Ishikawa (cell line): ENCODE results near the gene FBLN5.

ENCODE experiments used
- CEBPB ChIP-seq: IDR thresholded peaks from 2 replicates; pipeline ENCODE4 v1.6.1; 2012
- CREB1 ChIP-seq: IDR thresholded peaks from 2 replicates; pipeline ENCODE4 v1.6.1; 2012; ENCODE audit warnings: low read depth
- EGR1 ChIP-seq: IDR thresholded peaks from 2 replicates; pipeline ENCODE4 v1.6.1; 2012
- EP300 ChIP-seq: IDR thresholded peaks from 2 replicates; pipeline ENCODE4 v1.6.1; 2012; ENCODE audit warnings: borderline replicate concordance
- FOXM1 ChIP-seq: IDR thresholded peaks from 2 replicates; pipeline ENCODE4 v1.6.1; 2012; ENCODE audit warnings: low read depth, borderline replicate concordance
- MAX ChIP-seq: IDR thresholded peaks from 2 replicates; pipeline ENCODE4 v1.6.1; 2012
- NFIC ChIP-seq: IDR thresholded peaks from 2 replicates; pipeline ENCODE4 v1.6.1; 2012
- RAD21 ChIP-seq: IDR thresholded peaks from 2 replicates; pipeline ENCODE4 v1.6.1; 2012; ENCODE audit warnings: low read depth
- REST ChIP-seq: IDR thresholded peaks from 2 replicates; pipeline ENCODE4 v1.6.1; 2012; ENCODE audit warnings: low read depth, mild to moderate bottlenecking
- TAF1 ChIP-seq: IDR thresholded peaks from 2 replicates; pipeline ENCODE4 v1.6.1; 2012; ENCODE audit warnings: low read depth, mild to moderate bottlenecking
- TCF12 ChIP-seq: IDR thresholded peaks from 2 replicates; pipeline ENCODE4 v1.6.1; 2012; ENCODE audit warnings: low read depth
- TEAD4 ChIP-seq: IDR thresholded peaks from 2 replicates; pipeline ENCODE4 v1.6.1; 2012
- USF1 ChIP-seq: IDR thresholded peaks from 2 replicates; pipeline ENCODE4 v1.6.1; 2012
- YY1 ChIP-seq: IDR thresholded peaks from 2 replicates; pipeline ENCODE4 v1.6.1; 2012; ENCODE audit warnings: low read depth
- ZBTB7A ChIP-seq: IDR thresholded peaks from 2 replicates; pipeline ENCODE4 v1.6.1; 2012; ENCODE audit warnings: low read depth

The FBLN5 gene

GRCh38 chr14:91940209-91940608 is 7.3 kb downstream of the FBLN5 start:
- TF ChIP-seq MAX: no peak
- no peak for TF ChIP-seq TEAD4
- no peak for TF ChIP-seq YY1
- no peak for TF ChIP-seq CEBPB
- TF ChIP-seq EP300: no peak
- no peak for TF ChIP-seq RAD21
- TF ChIP-seq FOXM1: no peak
- TF ChIP-seq REST: no peak
- no peak for TF ChIP-seq ZBTB7A
- no peak for TF ChIP-seq USF1
- no peak for TF ChIP-seq NFIC

- TF ChIP-seq CREB1 (no peak), CEBPB (no peak), RAD21 (no peak), EP300 (no peak), EGR1 (no peak), REST (no peak), ZBTB7A (no peak), TCF12 (no peak), YY1 (no peak), NFIC (no peak), FOXM1 (no peak), MAX (no peak)
Measured at GRCh38 chr14:91935586-91935985, 11.9 kb downstream of the FBLN5 start.

GRCh38 chr14:91934554-91935285 is 12.8 kb downstream of the FBLN5 start:
- TF ChIP-seq TCF12 (no peak), RAD21 (no peak), ZBTB7A (no peak), FOXM1 (no peak), USF1 (no peak), EGR1 (no peak), YY1 (no peak), TEAD4 (no peak), CEBPB (no peak), CREB1 (no peak), NFIC (no peak), MAX (no peak), EP300 (no peak), REST (no peak), TAF1 (no peak)

- no peak for TF ChIP-seq TCF12
- no peak for TF ChIP-seq RAD21
- no peak for TF ChIP-seq EP300
- TF ChIP-seq CEBPB: no peak
- no peak for TF ChIP-seq USF1
- TF ChIP-seq EGR1: no peak
- TF ChIP-seq CREB1: no peak
- no peak for TF ChIP-seq TAF1
- TF ChIP-seq ZBTB7A: no peak
- TF ChIP-seq YY1: no peak
- no peak for TF ChIP-seq MAX
- TF ChIP-seq REST: no peak
- TF ChIP-seq TEAD4: no peak
Measured at GRCh38 chr14:91931478-91932088, 15.9 kb downstream of the FBLN5 start.
